Dermis blood vessel endothelial cell (primary cell): ENCODE results near the gene SPDEF. TPM values are rescaled to one million over a fixed set of nuclear protein-coding genes. Genes with fewer than 3 reads are reported as not detected.
A peak's percentile ranks its signal among the peaks of the same experiment; 100 is the strongest.

Experiments used
- DNase-seq: peaks from one replicate; pipeline ENCODE4 v3.0.0; 2010
- total RNA-seq: library from RNA; depleted of rRNA; stranded (reverse); fragments of >200 nt; gene quantifications from 2 replicates; pipeline ENCODE4 v1.2.3, GENCODE V29; 2014

SPDEF gene
- total RNA-seq, 1 donor from 2014 or later: under 0.01 TPM

DNA sequence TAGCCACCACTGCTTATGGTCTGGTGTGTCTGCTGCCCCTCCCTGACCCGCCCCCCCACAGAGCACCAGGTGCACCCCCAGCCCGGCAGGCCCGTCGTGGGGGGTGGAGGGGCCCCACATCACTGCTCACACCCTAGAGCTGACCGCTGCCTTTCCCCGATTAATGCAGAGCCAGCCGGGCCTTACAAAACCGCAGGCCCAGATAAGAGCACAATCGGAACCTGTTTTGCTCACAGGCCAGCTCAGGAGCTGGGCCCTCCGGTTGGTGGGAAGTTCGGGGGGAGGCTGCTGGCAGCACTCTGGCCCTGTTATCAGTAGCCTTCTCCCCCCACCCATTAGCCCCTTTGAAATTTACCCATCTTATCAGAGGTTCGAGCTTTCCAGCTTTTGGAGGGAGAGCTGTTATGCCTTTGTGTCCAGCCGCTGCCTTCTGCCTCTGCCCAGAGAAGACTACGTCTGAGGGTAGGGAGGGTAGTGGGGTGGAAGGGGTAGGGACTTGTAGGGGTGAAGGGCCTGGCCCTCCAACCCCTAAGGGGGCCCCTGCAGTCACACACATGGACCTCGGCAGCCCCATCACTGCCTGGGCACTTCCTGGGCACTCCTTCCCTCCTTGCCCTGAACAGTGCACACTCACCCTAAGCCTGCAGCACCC lies 6.9 kb upstream of the SPDEF start:
- no peak for DNase-seq

DNA sequence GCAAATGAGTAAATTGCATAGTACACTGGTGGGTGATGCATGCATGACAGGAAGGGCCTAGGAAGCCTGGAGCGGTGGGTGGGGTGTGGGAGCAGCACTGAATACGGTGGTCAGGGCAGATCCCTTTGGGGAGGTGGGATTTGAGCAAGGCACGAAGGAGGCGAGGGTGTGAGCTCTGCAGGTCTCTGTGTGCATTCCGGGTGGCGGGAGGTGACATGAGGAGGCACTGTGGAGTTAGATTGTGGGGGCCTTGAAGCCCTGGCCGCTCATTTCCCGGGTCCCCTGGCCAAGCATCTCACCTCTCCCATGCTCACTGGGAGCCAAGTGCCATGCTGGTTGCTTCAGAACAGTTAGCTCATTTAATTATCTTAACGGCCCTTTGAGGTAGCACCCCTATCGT lies 6.2 kb upstream of the SPDEF start:
- DNase-seq: no peak

DNA sequence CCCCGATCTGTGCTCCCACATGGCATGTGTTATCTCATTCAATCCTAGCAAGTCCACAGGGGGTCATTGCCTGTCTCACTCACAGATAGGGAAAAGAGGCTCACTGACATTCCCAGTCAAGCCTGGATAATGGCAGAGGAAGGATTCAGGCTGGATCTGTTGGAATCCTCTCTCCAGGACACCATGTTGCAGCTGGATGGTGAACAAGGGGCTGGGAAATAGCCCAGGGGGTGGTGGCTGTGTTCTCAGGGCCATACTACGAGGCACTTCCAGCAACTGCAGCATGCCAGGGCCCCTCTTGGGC lies 5.0 kb upstream of the SPDEF start:
- DNase-seq: no peak

DNA sequence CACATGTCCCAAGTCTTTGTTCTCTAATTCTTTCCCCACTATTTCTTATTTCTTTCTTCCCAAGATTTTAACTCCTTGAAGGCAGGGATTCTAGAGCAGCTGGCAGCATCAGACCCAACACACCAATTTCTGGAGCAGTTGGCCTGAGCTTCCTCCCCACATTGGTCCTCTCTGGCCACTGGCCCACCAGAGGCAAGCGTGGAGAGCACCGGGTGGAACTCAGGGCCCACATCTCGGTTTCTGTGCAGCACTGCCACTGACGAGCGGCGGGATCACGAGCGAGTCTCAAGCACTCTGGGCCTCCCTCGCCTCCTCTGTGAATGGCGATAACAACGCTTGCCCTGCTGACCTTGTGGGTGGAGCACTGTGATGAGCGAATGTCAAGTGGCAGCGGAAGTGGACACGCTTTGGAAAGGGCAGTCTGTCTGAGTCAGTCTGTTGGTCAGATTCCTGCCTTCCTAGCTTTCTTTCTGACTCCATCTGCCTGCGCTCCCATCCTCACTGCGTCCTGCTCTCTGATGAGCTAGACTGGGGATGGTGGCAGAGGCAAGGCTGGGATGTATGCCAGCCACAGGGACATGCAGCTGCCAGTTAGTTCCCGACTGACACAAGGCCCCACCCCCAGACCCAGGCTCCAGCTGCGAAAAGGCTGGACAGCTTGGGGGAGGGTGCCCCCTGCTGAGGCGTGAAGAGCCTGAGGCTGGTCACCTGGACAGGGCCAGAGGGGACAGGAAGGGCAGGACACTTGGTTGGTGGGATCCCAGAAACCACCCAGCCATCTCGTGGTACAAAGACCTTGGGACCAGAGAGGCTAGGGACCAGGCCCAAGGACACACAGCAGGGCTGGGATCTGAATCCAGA lies 4.5 kb upstream of the SPDEF start:
- peak; percentile 51 for DNase-seq

DNA sequence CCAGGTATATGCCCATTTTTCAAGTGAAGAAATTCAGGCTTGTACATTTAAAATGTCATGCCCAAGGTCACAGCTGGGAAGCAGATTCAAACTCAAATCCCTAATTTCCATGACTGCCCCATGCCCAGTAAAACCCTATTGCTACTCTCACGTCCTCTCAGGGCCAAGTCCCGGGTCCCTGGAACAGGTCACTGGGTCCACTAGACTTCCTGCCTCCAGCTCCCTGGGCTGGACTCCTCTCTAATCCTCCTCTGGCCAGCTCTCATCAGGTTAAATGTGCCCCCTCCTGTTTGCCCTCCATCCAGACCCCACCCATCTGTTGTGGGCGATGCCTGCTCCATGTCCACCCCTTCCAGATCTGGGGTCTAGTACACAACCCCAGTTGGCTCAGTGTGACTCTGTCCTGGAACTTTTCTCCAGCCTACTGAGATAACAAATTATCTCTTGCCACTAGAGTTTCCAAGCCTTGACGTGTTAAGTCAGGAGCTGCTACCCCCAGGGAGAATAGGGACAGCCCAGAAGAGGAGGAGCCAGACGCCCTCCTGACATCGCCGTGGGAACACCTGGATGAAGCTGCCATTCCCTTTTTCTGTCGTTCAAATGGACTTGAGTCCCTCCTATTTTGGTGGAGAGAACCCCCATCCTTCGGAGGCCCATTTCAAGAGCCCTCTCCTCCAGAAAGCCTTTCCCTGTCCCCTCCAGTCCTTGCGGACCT lies 3.7 kb upstream of the SPDEF start:
- DNase-seq: no peak

DNA sequence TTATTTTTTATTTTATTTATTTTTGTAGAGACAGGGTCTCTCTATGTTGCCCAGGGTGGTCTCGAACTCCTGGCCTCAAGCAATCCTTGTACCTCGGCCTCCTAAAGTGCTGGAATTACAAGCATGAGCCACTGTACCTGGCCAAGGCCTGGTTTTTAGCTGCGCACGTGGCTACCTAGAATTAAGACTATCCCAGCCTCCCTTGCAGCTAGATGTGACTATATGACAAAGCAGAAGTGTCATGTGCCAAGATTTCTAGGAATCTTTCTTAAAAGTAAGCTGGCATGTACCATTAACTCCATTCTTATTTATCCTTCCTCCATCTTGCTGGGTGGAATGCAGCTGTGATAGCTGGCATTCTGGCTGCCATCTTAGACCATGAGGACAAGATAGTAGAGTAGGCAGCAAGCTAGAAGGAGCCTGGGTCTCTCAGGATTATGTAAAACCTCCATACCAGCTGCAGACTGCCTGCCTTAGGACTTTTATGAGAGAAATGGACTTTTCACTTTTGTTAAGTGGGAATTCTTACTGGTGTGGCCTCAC lies 2.1 kb upstream of the SPDEF start:
- DNase-seq: no peak

DNA sequence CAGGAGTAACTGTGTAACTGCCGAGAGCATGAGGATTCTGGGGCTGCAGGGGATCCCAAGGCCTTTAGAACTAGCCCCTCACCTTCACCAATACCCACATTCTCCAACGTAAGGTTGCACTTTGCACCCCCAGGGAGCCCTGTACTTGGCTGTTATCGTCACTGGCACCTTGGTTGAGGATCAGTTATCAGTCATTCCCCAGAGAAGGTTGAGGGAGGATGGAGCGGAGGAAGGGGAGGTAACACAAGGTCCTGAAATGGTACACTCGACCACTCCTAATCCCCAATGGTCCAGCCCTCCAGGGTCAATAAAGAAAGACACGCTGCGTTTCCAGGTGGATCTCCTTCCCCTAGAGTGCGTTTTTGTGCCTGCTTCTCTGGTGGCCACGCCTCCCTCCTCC lies 1.1 kb upstream of the SPDEF start:
- DNase-seq: no peak

DNA sequence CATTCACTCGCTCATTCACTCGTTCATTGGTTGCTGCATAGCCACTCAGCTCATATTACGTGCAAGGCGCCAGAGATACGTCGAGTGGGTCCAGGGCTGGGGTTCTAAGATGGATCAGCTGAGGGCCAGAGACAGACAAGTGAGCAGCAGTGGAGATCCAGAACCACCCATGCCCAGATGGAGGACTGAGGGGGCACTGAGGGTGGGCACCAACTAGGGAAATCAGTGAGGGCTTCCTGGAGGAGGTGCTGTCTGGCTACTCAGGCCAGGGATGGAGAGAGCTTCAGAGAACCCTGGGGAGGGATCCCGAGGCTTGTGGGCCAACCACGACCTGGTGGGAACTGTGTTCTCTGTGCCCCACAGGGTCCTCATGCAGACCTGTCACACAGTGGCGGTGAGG lies 364 bp upstream of the SPDEF start:
- no peak for DNase-seq

DNA sequence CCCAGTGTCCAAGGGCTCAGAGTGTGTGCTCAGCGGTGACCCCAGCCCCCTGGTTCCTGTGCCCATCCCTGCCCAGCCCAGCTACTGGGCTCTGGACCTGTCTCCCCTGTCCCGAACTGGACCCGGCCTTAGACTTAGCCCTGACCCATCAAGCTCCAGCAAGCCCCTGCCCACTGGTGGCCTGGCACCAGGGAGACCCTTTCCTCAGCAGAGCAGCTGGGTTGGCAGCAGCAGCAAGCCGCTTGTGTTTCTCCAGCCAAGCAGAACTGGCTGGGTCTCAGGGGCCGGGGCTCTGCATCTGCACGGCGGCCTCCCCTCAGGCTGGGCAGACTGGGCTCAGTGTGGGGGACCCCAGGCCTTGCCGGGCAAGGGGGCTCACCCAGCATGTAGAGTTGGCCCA lies 801 bp downstream of the SPDEF start:
- no peak for DNase-seq

DNA sequence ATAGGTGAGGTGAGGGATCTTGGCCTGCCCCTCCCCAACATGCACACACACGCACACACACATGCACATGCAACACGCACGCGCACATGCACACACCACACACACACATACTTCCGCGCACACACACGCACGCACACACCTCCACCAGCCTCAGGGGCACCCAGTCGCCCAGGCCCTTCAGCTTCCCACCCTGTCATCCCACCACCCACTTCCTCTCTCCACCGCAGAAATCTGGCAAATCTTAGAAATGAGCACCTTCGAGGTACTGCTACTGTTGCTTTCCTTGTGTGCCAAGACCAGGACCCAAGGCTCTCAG lies 1.2 kb downstream of the SPDEF start:
- DNase-seq: no peak

DNA sequence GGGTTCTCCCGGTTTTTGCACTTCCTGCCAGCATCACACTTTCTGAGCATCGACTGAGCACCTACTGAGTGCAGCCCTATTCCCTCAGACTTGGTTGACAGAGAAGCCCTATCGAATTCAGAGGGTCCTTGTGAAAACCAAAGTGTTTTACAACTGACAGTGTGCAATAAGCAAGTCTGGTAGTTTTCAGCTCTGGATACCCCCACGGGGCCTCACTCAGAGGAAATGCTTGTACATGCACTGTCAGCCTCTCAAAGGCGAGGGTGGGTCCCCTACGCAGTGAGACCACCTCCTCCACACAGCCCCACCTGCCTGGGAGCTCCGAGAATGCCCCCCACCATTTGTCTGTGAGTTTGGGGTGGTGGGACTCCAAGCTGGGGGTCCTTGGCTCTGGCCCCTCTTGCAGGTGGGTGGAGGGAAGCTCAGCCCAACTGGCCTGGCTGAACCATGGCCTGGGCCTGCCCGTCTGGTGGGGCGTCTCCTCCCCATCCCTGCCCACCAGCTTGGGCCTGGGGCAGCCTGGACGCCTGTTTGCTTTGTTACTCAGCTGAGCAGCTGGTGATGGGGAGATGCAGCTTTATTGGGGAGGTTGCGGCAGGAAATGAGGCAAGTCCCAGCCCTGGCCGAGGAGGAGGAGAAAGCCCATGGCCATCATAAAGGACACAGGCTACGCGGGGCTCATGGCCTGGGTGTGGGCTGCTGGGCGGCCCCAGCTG lies 1.7 kb downstream of the SPDEF start:
- no peak for DNase-seq

DNA sequence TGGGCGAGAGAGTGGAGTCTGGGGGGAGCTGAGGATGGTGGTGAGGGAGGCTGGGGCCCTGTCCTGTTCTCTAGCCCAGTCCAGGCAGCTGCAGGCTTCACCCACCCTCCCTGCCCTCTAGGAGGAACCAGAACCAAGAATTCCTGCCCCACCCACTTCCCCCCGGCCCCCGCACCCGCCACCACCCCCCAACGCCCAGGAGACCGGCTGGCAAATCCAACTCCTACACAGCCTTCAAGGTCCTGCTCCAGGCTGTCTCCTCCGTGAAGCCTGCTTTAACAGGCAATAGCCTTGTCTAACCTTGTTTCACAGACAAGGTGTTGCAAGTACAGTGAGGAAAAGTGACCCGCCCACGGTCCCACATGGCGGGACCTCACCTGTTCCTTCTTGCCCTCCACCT lies 2.4 kb downstream of the SPDEF start:
- DNase-seq: no peak

DNA sequence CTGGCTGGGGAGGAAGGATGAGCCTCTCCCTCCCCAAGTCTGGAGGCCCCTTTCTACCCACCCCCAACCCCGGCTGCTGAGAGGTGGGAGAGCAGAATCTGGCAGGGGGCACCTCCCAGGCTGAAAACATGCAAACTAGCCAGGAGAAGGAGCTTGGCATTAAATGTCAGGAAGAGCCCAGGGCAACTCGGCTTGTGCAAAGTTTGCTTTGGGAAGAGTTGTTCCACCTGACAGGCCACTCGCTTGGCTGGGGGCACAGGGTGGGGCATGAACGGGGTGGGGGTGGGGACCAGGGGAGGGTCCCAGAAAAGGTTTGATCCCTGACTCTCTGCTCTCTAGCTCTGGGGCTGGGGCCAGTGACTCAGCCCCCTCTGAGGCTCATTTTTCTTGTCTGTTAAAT lies 3.0 kb downstream of the SPDEF start:
- no peak for DNase-seq

DNA sequence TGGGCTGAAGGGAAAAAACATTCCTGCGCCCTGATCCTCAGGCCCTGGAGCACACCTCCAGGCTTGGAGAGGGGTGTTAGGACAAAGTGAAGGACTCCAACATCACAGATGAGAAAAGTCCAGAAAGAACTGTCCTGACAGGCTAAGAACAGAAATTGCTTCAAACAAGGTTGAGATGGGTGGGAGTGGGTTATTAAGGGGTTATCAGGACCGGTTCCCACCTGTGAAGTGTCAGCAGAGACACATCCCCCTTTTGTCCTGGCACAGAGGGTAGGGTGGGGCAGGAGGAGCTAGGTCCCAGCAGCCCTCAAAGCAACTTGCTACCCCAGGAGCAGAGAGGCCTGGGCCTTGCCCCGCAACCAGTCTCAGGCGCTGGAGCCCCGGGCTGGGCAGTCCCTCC lies 3.5 kb downstream of the SPDEF start:
- no peak for DNase-seq

DNA sequence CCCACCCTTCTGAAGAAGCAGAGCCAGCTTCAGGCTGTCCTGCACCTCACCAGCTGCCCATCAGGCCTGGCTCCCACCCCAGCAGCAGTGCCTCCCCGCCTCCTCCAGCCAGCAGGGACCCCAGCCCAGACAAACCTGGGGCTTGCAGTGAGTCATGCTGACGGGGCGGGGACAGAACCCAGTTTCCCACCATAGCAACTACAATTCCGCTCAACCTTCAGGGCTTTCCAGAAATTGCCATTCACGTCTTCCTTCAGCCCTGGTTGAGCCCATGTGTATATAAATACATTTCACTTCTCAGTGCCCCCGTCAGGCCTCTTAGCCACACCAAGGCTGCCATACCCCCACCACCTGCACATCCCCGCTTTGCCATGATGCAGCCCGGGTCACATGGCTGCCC lies 4.4 kb downstream of the SPDEF start:
- no peak for DNase-seq

DNA sequence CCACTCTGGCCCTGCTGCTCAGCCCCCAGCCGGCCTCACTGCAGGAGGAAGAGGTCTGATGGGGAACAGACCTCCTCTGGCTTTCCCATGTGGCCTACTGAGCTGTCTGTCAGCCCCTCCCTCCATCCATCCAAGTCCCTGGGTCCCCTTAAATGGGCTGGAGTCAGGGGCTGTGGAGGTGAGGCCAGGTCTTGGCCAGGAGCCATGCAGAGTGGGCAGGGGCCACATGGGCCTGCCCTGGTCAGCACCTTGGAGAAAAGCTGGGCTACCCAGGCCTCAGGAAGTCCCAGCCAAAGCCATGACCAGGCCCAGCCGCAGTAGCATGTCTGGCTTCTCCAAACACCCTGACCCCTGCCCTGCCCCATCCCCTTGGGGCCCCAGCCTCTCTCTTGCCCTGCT lies 6.3 kb downstream of the SPDEF start:
- DNase-seq: no peak

DNA sequence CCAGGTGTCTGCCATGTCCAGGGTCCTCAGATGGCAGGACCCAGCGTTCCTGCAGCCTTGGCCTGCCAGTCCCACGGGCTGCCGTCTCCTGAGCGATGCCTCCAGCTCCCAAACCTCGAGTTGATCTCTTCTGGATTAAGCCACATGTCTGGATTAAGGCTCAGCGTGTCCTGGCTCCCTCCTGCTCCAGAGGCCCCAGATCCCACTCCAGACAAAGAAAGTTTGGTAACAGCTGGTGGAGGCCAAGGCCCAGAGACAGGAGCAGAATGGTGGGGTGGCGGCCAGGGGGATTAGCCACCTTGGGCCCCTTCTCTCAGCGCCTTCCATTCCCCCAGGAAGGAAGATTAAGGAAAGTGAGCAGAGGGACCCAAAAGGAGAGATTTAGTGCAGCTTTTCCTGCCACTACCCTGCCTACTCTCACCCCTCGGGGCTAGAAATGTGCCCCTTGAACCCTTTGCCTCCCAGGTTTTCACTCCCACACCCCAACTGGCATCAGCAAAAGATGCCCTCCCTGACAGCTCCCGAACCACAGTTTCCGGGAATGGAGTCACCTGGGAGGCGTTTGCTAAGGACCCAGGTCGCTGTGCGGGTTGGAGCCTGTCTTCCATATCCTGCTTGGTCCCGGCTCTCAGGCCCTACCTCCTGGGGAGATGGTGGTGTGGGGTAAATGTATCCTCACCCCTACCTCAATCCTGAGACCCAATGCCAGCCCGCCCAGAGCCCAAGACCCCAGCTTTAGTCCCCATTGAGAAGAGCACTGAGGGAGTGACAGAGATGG lies 6.9 kb downstream of the SPDEF start:
- no peak for DNase-seq

DNA sequence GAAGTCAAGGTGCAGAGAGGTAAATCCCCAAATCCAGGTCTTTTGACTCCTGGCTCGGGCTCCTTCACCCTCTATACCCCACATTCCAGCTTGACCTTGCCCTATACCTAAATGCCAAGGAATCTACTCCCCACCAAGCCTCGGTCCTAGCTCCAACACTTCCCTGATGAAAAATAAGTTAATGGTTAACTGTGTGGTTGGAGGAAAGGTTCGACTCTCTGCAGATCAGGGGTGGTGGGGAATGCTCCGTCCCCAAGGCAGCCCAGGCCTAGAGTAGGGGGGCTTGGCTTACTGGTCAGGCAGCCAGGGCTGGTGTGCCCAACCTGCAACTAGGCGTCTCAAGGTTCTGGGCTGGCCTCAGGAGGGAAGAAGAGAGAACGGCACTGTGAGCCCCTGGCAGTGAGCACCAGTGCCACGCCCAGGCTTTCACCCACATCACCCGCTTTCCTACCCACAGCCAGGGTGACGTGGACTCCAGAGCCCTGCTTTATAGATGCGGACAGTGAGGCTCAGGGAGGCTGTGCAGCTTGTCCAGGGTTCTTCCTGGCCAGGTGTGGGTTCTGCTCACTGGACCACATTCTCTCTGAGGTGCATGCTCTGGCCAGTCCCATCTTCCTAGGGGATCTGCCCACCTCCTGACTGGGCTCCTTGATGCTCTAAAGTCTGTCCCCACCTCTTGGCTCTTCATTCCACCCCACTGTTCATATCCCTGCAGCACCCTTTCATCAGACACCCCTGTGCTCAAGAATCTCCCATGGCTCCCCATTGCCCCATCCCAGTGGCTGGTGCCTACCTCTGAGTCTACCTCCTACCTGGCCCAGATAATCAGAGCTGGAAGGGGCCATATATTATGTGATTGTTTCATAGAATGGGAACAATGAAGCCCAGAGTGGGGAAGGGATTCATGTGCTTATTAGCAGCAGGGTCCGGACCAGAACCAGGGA lies 8.2 kb downstream of the SPDEF start:
- no peak for DNase-seq

DNA sequence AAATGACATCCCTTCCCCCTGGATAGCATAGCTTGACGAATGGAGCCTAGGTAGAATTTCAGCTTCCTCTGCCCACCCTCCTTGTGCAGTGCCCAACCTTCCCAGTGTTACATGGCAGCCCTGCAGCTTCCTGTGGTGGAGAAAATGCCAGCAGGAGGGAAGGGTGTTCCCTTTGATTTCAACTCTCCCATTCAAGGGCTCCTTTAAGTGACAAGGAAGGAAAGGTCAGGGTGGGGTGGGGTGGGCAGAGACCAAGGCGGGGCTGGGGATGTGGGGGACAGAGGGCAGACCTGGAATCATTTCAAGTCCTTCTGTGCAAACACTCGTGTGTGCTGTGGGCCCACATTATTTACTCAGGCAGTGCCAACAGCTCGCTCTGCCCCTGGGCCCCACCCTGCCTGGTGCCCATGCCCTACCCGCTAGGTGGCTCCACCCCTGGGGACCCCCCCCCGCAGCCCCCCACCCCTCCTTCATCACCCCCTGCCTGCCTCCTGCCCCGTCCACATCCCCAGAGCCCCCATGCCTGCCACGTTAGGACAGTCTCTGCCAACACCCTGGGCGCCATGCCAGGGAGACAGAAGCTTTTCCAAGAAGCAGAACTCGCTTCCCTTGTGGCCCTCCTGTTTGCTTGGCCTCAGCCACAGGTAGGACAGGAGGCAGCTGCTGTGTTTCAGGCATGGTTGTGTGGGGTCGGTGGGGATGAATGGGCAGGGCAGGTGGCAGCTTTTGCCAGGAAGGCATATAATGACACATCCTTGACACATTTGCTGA lies 9.4 kb downstream of the SPDEF start:
- DNase-seq: peak; percentile 28

DNA sequence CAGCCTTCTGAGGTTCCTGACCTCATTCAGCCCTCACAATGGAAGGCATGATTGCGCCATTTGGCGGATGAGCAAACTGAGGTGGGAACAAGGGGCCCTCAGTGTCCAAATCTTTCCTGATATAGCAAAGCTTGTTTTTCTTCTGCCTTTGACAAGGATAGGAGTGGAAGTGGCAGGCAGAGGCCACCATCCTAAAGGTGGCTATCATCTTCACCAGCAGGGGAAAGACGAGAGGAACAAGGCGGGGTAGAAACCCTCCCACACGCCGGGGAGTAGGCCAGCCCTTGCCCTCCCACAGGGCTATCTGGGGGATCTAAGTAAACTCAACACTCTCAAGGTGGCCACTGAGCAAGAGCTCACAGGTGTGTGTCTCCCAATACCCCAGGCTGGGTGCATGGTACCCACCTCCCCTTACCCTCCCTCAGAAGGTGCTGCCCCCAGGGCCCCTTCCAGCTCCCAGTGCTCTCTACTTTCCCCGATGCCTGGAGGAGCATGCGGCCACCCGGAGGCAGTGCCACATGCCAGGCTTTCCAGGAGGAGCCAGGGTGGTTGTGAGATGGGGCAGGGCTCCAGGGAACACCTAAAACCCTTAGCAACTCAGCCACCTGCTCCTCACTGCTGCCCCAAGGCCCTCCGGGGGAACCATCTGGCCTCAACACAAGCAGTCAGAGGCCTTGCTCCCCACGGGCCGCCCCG lies 11.2 kb downstream of the SPDEF start:
- no peak for DNase-seq
